HG03060 (cell line): Measurements from ENCODE around the gene TPM1.
"Not testable (repeated sequence)": the region's sequence is repeated elsewhere in the genome, so short reads cannot be mapped to it uniquely, and the experiment has no call there.

Experiments used
- ATAC-seq: cut with Tn5 transposase; IDR thresholded peaks from one replicate; pipeline ENCODE4 v1.9.1; 2021; ENCODE audit warnings: low read depth, moderate number of reproducible peaks; ENCODE audit not compliant: unreplicated experiment

Gene TPM1

DNA sequence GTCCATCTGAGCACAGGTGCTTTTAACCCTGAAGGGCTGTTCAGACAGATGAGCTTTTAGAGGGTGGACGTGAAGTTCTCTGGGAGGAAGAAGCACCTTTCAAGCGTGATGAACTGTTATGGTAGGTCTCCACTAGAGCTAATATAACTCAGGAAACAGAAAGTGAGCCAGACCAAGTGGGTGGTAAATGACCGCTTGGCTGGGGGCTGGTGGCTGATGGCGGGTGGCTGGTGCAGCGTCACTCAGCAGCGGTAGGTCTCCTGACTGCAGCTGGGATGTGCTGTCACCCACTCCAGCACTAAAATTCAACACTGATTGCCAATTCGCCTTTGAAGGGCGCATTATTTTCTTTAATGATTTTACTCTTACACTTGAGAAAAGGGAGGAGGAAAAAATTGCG, 47.9 kb downstream of the TPM1 start:
- ATAC-seq: no peak

DNA sequence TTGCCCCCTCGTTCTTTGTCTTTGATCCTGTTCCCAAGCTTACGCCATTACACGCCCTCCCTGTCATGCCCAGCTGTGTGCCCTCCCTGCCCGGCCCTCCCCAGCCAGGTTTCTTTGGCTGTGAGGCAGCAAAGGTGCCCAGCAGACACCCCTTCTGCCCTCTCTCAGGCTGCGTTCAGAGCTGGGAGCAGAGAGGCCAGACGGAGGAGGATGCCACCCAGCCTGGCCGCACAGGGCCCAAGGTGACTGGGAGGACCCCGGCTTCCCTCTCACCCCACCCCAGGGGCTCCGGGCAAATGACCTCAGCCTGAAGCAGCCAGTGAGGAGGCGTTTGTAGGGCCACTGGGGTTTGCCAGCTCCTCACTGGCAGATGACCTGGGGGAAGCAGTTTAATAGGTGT, 48.3 kb downstream of the TPM1 start:
- ATAC-seq: no peak

DNA sequence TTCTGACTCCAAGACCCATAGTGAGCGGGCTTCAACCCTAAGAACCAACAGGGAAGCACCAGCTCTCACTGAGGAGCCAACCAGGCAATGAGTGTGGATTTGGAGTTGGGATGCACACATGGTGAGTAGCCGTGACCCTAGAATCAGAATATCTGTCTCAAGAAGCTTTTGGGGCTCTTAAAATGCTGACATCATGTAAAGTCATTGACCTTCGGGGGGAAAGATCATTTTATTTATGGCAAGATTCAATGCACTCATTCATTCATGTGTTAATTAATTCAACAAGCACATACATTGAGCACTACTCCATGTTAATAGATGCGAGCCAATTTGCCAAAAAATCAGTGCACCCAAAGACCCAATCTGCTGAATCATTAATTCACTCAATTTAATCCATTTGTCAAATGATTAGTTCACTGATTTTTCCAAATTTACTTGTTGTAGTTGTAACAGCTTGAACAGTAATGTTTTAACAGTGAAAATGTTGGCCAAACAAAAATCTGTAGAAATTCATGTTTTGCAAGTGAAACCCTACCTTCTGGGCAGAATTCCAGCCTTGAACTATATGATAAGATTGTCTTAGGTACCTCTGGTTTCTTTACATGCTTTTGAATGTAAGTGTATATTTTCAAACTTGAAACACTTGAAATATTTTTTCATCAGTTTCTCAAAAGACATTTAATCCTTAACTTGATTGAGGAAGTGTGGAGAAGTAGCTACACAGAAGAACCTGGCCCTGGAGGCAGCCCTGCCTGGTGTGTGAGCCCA, 49.3 kb downstream of the TPM1 start:
- no peak for ATAC-seq

DNA sequence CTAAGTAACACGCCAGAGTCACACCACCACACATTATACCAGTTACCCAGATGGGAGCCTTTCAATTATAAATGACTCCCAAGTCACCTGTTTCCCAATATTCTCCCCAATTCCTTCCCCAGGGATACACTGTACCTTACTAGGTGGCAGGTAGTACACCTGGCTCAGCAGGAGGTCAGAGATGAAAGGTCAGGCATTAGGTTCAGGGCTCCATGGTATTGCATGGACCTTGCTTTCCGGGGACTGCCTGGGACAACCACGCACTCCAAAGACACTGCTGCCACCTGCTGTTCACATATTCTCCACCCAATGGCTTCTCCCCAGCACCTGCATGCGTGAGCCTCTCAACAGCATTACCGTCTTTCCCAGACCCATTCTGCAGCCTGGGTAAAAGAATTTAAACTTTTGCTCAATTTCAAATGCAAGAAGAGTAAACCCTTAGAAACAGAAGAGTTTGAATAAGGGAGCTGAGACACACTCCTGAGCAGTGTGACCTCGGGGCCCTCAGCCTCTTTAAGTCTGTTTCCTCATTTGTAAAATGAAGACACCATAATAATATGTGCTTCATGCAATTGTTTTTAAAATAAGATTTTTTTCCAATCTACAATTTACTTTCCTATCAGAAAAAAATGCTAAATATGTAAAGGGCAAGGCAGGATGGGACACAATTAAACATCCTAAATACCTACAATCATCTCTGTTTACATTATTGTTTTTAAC, 51.1 kb downstream of the TPM1 start:
- no peak for ATAC-seq

DNA sequence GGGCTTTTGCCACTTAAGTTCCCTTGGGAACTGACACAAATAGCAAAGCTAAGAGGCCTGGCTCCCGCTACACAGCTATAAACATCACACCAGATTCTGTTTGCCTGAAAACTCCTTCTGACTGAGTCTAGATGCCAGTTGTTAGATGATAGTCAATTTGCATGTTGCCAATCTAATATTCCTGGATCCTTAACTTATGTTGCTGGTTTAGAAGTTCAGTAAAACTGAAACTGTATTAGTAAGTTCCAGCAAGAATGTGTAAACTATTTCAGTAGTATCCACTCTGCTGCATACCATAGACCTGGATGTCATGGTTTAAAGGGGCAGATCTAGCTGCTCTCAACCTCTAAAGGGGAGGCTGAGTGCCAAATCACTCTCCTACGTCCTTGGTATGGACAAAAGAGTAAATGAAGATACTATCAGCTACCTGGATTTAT, 52.0 kb downstream of the TPM1 start:
- no peak for ATAC-seq

DNA sequence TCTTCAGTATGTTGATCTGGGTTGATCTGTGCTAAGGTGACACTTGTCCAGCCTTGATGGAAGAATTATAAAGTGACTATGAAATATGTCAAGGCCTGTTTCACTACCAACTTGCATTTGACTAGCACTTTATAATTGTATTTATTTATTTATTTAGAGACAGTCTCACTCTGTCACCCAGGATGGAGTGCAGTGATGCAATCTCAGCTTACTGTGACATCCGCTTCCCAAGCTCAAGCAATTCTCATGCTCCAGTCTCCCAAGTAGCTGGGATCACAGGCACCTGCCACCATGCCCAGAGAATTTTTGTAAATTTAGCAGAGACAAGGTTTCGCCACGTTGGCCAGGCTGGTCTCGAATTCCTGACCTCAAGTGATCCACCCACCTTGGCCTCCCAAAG, 53.6 kb downstream of the TPM1 start:
- no peak for ATAC-seq

DNA sequence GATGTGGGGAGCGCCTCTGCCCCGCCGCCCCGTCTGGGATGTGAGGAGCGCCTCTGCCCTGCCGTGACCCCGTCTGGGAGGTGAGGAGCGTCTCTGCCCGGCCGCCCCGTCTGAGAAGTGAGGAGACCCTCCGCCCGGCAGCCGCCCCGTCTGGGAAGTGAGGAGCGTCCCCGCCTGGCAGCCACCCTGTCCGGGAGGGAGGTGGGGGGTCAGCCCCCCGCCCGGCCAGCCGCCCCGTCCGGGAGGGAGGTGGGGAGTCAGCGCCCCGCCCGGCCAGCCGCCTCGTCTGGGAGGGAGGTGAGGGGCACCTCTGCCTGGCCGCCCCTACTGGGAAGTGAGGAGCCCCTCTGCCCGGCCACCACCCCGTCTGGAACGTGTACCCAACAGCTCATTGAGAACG, 56.4 kb downstream of the TPM1 start:
- not testable (repeated sequence) for ATAC-seq

DNA sequence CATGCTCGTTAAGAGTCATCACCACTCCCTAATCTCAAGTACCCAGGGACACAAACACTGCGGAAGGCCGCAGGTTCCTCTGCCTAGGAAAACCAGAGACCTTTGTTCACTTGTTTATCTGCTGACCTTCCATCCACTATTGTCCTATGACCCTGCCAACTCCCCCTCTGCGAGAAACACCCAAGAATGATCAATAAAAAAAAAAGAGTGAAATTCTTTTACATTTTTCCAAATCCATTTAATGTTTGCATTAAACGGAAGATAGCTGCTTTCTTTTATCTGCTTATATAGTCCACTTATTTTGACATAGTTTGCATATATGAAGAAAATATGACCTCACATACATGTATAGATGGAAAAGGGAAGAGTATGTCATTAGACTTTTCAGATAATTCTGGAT, 57.0 kb downstream of the TPM1 start:
- not testable (repeated sequence) for ATAC-seq

DNA sequence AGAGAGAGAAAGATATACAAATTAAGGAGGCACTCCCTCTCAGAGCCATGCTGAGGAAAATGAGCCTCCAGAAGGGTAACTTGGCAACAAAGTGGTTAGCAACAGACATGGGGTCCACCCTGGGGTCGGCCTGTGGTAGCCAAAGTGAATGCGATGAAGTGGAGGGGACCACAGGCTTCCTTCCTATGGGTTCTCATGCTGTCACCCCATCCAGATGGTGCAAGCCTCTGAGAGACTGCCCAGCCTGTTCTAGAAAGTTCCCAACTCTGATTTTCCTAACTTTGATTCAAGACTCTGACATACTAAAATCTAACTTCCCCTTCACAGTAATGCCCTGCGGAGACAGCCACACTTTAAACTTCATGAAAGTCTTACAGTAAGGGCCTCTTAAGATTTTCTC, 60.9 kb downstream of the TPM1 start:
- ATAC-seq: no peak

DNA sequence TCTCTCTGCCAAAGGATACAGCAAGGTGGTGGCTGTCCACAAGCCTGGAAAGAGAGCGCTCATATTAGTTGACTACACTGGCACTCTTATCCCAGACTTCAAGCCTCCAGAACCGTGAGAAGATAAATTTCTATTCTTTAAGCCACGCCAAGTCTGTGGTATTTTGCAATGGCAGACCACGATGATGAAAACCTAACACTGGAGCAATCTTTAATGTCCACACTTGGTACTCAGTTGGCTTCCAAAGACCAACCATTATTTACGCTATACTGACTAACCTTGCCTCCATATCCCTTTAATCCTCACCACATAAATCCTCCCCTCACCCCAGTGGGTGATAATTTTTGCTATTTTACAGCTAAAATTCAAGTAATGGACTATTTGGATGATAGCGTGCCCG, 62.2 kb downstream of the TPM1 start:
- no peak for ATAC-seq

DNA sequence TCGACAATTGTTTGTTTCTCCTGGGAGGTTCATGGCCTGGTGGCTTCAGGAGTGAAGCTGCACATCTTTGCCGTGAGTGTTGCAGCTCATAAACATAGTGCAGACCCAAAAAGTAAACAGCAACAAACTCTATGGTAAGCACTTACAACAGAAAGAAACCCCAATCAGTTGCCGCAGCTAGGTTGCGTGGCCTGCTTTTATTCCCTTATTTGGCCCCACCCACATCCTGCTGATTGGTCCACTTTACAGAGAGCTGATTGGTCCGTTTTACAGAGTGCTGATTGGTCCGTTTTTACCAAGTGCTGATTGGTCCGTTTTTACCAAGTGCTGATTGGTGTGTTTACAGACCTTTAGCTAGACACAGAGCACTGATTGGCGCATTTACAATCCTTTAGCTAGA, 62.8 kb downstream of the TPM1 start:
- ATAC-seq: not testable (repeated sequence)

DNA sequence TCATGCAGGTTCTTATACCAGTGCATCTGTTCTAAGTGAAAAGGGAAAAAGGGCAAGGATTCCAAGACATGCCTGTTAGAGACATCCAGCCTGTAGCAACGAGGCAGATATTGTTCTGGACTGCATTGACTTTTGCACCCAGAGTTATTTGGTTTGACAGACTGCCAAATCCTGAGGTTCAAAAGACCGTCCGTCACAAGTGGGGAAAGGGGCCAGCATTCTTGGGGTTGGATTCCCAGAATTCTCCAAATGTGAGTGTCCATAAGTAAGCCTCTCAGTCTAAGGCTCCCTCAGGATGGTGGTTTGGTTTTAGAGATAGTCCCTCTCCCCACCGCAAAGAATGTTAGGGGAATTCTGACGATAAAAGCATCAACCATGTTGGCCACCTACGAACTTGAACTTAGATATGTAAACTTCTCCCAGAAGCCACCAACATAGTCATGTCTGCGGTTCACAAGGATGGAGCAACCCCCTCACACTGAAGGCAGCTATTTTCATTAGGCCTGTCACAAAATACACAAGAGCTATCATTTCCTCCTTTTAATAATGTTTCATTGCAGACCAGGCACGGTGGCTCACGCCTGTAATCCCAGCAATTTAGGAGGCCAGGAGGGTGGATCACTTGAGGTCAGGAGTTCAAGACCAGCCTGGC, 65.5 kb downstream of the TPM1 start:
- no peak for ATAC-seq

DNA sequence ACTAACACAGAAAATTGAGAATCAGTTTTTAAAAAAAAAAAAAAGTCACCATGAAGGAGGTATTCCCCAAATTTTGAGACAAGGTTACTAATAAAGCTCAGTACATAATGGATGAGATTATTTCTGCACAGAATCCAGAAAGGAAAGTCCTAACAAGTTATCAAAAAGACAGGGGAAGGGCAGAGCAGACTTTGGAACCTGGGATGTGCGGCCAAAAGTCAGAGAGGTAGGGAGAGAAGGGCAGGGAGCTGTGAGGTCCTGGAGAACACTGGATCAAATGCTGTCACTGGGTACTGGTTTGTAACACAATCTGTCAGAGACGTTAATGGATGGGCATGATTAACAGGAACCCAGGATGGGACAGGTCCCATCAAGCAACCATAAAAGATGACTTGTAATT, 67.0 kb downstream of the TPM1 start:
- no peak for ATAC-seq

DNA sequence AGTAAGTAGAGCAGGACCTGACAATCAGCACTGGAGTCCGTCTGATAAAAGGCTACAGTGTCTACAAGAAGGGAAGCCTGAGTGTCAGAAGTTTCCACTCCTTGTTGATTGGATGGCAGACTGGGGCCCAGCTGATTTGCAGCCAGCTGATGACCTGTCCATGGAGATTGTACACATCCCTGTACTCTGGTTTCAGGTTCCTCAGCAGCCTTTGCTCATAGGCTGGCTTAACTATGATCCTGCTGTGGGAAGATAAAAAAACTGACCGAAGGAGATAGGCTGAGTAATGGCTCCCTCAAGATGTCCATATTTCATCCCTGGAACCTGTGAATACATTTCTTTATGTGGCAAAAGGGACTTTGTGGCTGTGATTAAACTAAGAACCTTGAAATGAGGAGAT, 67.4 kb downstream of the TPM1 start:
- ATAC-seq: no peak

DNA sequence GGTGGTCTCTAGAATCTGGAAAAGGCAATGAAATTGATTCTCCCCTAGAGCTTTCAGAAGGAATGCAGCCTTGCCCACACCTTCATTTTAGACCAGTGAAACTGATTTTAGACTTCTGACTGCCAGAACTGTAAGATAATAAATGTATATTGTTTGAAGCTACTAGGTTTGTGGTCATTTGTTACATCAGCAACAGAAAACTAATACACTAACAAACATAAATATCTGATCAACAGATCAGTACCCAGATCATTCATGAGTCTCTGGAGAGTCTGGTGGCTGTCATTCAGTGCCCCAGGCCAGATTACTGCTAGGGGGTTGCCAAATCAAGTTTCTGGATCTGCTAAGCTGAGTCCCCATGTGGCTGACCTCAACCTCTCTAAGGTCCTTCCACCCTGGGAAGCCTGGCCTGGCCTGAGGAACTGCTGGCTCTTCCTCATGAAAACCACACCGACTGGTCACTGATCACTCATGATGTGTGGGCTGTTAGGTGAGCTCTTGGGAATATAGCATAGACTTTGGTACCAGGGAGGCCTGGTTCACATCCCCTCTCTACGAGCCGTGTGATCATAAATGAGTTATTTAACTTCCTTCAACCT, 68.0 kb downstream of the TPM1 start:
- no peak for ATAC-seq

DNA sequence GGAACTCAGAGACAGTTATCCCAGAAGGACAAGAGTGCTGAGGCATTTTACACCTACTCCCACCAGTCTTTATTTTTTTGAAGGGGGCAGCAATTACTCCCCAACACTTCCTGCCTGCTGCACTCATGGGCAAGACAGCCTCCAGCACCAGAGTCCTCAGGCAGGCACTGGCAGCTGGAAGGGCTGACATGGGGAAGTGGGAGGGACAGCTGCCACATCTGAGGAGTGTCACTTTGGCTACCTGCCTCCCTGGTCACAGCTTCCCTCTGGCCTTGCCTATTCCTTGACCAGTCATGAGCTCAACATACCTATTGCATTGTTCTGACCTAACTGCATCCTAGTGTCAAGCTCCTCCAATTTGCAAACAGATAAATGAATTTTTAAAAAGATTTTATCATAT, 68.9 kb downstream of the TPM1 start:
- no peak for ATAC-seq

DNA sequence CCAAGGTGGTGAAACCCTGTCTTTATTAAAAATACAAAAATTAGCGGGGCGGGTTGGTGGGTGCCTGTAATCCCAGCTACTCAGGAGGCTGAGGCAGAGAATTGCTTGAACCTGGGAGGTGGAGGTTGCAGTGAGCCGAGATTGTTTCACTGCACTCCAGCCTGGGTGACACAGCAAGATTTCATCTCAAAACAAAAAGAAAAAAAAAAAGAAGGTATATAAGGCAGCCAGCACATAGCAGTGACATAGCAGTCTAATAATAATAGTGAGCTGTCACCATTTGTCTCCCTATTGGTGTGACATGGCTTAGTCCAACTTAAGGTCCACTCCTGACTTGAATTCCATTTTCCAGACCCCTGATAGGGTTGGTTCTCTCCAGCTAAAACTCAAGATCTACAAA, 70.3 kb downstream of the TPM1 start:
- ATAC-seq: no peak

DNA sequence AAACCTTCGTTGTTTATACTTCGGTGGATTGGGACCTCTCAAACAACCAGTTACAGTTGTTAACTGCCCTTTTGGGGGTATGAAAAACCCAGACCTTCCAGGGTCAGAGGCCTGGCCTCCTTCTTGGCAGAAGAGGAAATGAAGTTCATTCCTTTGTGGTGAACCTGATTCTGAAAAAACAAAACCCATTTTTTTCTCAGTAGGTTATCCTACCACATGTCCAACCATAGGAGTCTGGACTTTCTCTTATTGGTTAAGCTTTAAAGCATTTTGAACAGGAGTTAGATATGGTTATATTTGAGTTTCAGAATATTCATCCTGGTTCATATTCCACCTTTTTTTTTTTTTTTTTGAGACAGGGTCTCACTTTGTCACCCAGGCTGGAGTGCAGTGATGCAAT, 71.9 kb downstream of the TPM1 start:
- ATAC-seq: no peak
